K562 (cell line): ENCODE data around the gene TBC1D25. TPM values are rescaled to one million over a fixed set of nuclear protein-coding genes. Genes with fewer than 3 reads are reported as not detected.

Experiments
- GTF2A2 ChIP-seq: IDR thresholded peaks from 2 replicates; pipeline ENCODE4 v1.6.1; 2016; ENCODE audit warnings: mild to moderate bottlenecking, missing genetic modification characterization, missing compliant biosample characterization
- ILK ChIP-seq: fragments of 450-650 bp; IDR thresholded peaks from 2 replicates; pipeline ENCODE4 v1.6.1; 2016; ENCODE audit warnings: missing genetic modification characterization, low read depth, mild to moderate bottlenecking, missing compliant biosample characterization, moderate library complexity, borderline replicate concordance
- MTA2 ChIP-seq: fragments of 450-650 bp; IDR thresholded peaks from 2 replicates; pipeline ENCODE4 v1.6.1; 2016; ENCODE audit warnings: low read depth
- NFE2L1 ChIP-seq: fragments of 450-650 bp; IDR thresholded peaks from 2 replicates; pipeline ENCODE4 v1.6.1; 2016; ENCODE audit warnings: missing genetic modification characterization, low read depth, mild to moderate bottlenecking, missing compliant biosample characterization, moderate library complexity, borderline replicate concordance
- polyA plus RNA-seq, 8 experiments: library from polyadenylated mRNA; depleted of rRNA in 4 of 8; stranded (reverse) in 5 of 8; unstranded in 3 of 8; fragments of >200 nt; fragmentation: Nextera tagmentation in 2 of 8; fragmentation: Illumina TruSeq in 1 of 8; extraction: Ambion mirVana in 2 of 8; extraction: Trizol in 1 of 8; gene quantifications; 2 replicates each; pipeline versions ENCODE4 v1.2.1 to v1.2.3, GENCODE V29; 2011 to 2014; ENCODE audit warnings: inconsistent platforms in 1 of 8, missing spikeins in 1 of 8
- total RNA-seq, 7 experiments: library from RNA; depleted of rRNA in 6 of 7; stranded (reverse); fragments of >200 nt in 6 of 7; fragmentation: Illumina TruSeq in 2 of 7; extraction: Trizol in 2 of 7; gene quantifications; 2 replicates each; pipeline versions ENCODE4 v1.2.1 to v1.2.3, GENCODE V29; 2011 to 2021; ENCODE audit warnings: low replicate concordance in 1 of 7
- TF ChIP-seq, protein P1 (sequence below): fragments of 450-650 bp; formaldehyde crosslinking; IDR thresholded peaks from 2 replicates; pipeline ENCODE4 v1.4.0; 2020; ENCODE audit warnings: mild to moderate bottlenecking, moderate library complexity
- TF ChIP-seq, protein P2 (sequence below): fragments of 450-650 bp; IDR thresholded peaks from 2 replicates; pipeline ENCODE4 v1.6.1; 2016; ENCODE audit warnings: mild to moderate bottlenecking, moderate library complexity
- TF ChIP-seq, protein P3 (sequence below): fragments of 450-650 bp; IDR thresholded peaks from 2 replicates; pipeline ENCODE4 v1.6.1; 2016; ENCODE audit warnings: mild to moderate bottlenecking
- TF ChIP-seq, protein P4 (sequence below): sonication (generic); formaldehyde crosslinking; IDR thresholded peaks from 2 replicates; pipeline ENCODE4 v1.8.0; 2022; ENCODE audit warnings: mild to moderate bottlenecking, missing genetic modification reagents, borderline replicate concordance

TBC1D25 gene
- total and polyA plus RNA-seq, 9 of the 15 experiments (the other 6 are each of a cell fraction or from before 2014, with no cell fraction given), result 0.62 to 10.6 (median 3.9) TPM

DNA sequence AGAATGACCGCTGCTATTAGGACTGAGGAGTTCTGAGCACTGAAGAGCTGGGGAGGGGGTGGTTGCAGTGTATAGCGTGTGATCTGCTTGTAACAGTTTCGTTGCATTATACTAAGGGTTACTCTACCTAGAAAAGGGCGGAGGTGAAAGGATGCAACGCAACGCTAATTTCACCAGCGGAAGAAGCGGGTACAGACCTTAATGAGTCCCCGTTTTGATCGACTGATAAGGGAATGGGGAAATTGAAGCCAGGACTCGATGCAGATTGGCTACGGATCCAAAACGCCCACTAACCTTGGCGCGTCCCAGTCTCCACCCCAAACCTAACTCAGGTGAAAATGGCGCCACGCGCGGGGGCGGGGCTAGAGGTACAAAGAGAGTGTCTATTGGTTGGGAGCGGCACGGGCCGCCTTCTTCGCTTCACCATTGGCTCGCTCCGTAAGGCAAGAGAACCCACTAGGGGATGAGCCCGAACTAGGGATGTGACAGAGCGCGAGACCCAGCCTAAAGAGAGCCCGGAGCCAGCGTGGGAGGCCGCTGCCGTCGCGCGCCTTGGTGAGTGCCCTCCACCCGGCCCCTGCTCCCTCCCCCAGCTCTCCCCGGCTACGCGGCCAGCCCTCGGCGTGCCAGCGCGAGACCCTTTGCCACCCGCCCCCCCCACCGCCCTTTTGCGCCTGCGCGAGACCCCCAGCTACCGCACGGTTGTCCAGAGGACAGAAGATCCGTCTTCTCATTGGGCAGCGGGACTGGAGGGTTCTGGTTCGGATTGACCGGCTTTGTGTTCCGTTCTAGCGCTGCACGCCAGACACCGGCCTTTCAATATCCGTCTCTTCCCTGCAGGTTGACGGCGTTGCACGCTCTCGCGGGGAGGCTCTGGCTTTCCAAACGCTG, 17.9 kb upstream of the TBC1D25 start, which contains the start of gene EBP (continued):
- TF ChIP-seq GTF2A2, result no peak
- TF ChIP-seq ILK (tag), result no peak
- TF ChIP-seq, protein P1, sequence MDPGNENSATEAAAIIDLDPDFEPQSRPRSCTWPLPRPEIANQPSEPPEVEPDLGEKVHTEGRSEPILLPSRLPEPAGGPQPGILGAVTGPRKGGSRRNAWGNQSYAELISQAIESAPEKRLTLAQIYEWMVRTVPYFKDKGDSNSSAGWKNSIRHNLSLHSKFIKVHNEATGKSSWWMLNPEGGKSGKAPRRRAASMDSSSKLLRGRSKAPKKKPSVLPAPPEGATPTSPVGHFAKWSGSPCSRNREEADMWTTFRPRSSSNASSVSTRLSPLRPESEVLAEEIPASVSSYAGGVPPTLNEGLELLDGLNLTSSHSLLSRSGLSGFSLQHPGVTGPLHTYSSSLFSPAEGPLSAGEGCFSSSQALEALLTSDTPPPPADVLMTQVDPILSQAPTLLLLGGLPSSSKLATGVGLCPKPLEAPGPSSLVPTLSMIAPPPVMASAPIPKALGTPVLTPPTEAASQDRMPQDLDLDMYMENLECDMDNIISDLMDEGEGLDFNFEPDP (CRISPR knock-in tag), result no peak
- TF ChIP-seq NFE2L1, result no peak
- TF ChIP-seq, protein P2, sequence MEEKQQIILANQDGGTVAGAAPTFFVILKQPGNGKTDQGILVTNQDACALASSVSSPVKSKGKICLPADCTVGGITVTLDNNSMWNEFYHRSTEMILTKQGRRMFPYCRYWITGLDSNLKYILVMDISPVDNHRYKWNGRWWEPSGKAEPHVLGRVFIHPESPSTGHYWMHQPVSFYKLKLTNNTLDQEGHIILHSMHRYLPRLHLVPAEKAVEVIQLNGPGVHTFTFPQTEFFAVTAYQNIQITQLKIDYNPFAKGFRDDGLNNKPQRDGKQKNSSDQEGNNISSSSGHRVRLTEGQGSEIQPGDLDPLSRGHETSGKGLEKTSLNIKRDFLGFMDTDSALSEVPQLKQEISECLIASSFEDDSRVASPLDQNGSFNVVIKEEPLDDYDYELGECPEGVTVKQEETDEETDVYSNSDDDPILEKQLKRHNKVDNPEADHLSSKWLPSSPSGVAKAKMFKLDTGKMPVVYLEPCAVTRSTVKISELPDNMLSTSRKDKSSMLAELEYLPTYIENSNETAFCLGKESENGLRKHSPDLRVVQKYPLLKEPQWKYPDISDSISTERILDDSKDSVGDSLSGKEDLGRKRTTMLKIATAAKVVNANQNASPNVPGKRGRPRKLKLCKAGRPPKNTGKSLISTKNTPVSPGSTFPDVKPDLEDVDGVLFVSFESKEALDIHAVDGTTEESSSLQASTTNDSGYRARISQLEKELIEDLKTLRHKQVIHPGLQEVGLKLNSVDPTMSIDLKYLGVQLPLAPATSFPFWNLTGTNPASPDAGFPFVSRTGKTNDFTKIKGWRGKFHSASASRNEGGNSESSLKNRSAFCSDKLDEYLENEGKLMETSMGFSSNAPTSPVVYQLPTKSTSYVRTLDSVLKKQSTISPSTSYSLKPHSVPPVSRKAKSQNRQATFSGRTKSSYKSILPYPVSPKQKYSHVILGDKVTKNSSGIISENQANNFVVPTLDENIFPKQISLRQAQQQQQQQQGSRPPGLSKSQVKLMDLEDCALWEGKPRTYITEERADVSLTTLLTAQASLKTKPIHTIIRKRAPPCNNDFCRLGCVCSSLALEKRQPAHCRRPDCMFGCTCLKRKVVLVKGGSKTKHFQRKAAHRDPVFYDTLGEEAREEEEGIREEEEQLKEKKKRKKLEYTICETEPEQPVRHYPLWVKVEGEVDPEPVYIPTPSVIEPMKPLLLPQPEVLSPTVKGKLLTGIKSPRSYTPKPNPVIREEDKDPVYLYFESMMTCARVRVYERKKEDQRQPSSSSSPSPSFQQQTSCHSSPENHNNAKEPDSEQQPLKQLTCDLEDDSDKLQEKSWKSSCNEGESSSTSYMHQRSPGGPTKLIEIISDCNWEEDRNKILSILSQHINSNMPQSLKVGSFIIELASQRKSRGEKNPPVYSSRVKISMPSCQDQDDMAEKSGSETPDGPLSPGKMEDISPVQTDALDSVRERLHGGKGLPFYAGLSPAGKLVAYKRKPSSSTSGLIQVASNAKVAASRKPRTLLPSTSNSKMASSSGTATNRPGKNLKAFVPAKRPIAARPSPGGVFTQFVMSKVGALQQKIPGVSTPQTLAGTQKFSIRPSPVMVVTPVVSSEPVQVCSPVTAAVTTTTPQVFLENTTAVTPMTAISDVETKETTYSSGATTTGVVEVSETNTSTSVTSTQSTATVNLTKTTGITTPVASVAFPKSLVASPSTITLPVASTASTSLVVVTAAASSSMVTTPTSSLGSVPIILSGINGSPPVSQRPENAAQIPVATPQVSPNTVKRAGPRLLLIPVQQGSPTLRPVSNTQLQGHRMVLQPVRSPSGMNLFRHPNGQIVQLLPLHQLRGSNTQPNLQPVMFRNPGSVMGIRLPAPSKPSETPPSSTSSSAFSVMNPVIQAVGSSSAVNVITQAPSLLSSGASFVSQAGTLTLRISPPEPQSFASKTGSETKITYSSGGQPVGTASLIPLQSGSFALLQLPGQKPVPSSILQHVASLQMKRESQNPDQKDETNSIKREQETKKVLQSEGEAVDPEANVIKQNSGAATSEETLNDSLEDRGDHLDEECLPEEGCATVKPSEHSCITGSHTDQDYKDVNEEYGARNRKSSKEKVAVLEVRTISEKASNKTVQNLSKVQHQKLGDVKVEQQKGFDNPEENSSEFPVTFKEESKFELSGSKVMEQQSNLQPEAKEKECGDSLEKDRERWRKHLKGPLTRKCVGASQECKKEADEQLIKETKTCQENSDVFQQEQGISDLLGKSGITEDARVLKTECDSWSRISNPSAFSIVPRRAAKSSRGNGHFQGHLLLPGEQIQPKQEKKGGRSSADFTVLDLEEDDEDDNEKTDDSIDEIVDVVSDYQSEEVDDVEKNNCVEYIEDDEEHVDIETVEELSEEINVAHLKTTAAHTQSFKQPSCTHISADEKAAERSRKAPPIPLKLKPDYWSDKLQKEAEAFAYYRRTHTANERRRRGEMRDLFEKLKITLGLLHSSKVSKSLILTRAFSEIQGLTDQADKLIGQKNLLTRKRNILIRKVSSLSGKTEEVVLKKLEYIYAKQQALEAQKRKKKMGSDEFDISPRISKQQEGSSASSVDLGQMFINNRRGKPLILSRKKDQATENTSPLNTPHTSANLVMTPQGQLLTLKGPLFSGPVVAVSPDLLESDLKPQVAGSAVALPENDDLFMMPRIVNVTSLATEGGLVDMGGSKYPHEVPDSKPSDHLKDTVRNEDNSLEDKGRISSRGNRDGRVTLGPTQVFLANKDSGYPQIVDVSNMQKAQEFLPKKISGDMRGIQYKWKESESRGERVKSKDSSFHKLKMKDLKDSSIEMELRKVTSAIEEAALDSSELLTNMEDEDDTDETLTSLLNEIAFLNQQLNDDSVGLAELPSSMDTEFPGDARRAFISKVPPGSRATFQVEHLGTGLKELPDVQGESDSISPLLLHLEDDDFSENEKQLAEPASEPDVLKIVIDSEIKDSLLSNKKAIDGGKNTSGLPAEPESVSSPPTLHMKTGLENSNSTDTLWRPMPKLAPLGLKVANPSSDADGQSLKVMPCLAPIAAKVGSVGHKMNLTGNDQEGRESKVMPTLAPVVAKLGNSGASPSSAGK, result no peak
- TF ChIP-seq, protein P3, sequence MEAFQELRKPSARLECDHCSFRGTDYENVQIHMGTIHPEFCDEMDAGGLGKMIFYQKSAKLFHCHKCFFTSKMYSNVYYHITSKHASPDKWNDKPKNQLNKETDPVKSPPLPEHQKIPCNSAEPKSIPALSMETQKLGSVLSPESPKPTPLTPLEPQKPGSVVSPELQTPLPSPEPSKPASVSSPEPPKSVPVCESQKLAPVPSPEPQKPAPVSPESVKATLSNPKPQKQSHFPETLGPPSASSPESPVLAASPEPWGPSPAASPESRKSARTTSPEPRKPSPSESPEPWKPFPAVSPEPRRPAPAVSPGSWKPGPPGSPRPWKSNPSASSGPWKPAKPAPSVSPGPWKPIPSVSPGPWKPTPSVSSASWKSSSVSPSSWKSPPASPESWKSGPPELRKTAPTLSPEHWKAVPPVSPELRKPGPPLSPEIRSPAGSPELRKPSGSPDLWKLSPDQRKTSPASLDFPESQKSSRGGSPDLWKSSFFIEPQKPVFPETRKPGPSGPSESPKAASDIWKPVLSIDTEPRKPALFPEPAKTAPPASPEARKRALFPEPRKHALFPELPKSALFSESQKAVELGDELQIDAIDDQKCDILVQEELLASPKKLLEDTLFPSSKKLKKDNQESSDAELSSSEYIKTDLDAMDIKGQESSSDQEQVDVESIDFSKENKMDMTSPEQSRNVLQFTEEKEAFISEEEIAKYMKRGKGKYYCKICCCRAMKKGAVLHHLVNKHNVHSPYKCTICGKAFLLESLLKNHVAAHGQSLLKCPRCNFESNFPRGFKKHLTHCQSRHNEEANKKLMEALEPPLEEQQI, result no peak
- TF ChIP-seq, protein P4, sequence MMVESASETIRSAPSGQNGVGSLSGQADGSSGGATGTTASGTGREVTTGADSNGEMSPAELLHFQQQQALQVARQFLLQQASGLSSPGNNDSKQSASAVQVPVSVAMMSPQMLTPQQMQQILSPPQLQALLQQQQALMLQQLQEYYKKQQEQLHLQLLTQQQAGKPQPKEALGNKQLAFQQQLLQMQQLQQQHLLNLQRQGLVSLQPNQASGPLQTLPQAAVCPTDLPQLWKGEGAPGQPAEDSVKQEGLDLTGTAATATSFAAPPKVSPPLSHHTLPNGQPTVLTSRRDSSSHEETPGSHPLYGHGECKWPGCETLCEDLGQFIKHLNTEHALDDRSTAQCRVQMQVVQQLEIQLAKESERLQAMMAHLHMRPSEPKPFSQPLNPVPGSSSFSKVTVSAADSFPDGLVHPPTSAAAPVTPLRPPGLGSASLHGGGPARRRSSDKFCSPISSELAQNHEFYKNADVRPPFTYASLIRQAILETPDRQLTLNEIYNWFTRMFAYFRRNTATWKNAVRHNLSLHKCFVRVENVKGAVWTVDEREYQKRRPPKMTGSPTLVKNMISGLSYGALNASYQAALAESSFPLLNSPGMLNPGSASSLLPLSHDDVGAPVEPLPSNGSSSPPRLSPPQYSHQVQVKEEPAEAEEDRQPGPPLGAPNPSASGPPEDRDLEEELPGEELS (CRISPR knock-in tag), result no peak
- TF ChIP-seq MTA2, result no peak
